HG02588 (cell line): ENCODE data around the gene TBC1D26.
"Not testable (repeated sequence)": the region's sequence is repeated elsewhere in the genome, so short reads cannot be mapped to it uniquely, and the experiment has no call there.

Source experiments
- ATAC-seq: cut with Tn5 transposase; IDR thresholded peaks from one replicate; pipeline ENCODE4 v1.9.1; 2021; ENCODE audit warnings: mild to moderate bottlenecking, moderate library complexity; ENCODE audit not compliant: unreplicated experiment

TBC1D26 gene

DNA sequence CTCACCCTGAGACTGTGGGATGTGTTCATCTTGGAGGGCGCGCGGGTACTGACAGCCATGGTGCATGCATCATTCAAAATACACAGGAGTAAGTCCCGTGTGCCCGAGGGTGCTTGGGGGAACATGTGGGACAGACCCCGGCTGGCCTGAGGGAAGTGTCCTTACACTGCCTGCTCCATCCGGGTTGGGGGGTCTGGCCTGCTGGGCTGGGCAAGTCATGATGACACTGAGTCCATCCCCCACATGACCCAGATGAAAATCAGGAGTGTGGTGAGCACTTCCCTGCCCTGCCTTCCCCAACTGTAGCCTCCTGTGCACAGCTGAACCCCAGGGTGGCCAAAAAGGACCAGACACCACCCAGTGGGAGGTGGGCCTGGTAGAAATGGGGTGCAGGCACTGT is 10.8 kb downstream of the TBC1D26 start:
- ATAC-seq: no peak

DNA sequence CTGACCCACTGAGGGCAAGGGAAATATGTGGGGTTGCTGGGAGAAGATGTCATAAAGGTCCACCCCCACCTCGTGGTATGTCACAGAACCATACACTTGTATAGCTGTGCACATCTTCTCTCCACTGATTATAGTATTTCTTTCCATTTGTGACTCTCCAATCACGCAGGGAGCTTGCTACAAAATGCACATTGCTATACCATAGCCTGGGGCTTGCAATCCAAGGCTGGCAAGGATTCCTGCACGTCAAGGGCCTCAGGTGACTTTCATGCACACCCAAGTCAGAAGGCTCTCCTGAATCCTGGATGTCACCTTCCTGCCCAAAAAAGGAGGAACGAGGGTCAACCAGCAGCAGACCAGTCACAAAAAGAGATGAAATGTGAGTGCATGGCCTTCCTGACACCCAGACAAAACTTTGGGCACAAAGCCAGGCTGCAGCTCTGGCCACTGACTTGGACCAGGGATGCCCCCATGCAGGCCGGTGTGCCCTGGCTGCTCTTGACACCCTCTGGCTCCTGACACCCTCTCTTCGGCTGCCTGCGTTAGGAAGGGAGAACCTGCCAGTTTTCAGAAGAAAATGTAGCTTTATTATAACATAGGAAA is 12.1 kb downstream of the TBC1D26 start:
- ATAC-seq: no peak

DNA sequence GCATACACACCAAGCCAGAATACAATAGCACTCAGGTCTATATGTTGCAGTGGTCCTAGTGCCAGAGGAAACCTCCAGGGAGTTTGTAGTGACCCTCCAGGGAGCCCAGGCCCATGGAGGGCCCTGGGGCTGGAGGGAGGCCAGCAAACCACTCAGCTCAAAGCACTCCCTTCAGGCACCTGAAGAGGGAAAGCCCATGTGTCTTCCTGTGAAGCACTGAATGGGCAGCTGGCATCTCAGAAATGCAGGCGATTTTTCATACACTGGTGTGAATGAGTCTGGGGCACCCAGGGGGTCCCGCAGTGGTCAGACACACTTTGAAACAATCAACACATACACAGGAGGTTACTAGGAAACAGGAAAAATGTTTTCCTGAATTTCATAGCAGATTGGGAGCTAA is 12.8 kb downstream of the TBC1D26 start:
- ATAC-seq: no peak

GRCh38 chr17:15749403-15749802 is 17.3 kb downstream of the TBC1D26 start:
- ATAC-seq: not testable (repeated sequence)

GRCh38 chr17:15768865-15769533 is 36.9 kb downstream of the TBC1D26 start:
- ATAC-seq: not testable (repeated sequence)

- ATAC-seq: not testable (repeated sequence)
These were observed 38.6 kb downstream of the TBC1D26 start for GRCh38 chr17:15770679-15771078.

DNA sequence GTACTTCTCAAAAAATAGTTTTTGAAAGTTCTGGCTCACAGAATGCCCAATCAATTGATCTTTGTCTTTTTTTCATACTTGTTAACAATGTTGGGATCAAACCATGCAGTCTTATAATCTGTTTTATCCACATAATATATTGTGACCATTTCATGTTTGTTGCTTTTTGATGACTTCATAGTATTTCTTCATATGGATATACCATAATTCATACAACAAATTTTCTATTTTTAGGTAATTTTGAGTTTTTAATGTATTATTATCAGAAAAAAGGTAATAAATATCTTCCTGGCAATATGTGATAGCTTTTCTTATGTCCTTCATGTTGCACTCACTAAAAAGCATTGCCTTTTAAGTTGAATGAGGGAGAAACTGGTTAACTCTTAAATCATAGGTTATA is 44.8 kb downstream of the TBC1D26 start:
- no peak for ATAC-seq

- no peak for ATAC-seq
These were observed 45.2 kb downstream of the TBC1D26 start for GRCh38 chr17:15777297-15777696.

DNA sequence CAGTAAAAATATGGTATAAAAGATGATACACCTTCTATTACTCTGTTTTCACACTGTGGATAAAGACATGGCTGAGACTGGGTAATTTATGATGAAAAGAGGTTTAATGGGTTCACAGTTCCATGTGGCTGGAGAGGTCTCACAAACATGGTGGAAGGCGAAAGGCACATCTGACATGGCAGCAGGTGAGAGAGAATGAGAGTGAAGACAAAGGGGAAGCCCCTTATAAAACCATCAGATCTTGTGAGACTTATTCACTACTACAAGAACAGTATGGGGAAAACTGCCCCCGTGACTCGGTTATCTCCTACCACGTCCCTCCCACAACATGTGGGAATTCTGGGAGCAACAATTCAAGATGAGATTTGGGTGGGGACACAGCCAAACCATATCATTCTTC is 45.6 kb downstream of the TBC1D26 start:
- ATAC-seq: no peak

DNA sequence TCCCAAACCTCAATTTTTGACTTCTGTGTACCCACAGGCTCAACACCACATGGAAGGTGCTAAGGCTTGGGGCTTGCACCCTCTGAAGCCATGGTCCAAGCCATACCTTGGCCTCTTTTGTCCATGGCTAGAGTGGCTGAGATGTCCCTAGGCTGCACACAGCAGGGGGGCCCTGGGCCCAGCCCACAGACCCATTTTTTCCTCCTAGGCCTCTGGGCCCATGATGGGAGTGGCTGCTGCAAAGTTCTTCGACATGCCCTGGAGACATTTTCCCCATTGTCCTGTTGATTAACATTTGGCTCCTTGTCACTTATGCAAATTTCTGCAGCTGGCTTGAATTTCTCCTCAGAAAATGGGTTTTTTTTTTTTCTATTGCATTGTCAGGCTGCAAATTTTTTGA is 47.0 kb downstream of the TBC1D26 start:
- ATAC-seq: no peak

- no peak for ATAC-seq
These were observed 48.1 kb downstream of the TBC1D26 start for GRCh38 chr17:15780188-15780587.

GRCh38 chr17:15782866-15783265 is 50.8 kb downstream of the TBC1D26 start:
- ATAC-seq: no peak

DNA sequence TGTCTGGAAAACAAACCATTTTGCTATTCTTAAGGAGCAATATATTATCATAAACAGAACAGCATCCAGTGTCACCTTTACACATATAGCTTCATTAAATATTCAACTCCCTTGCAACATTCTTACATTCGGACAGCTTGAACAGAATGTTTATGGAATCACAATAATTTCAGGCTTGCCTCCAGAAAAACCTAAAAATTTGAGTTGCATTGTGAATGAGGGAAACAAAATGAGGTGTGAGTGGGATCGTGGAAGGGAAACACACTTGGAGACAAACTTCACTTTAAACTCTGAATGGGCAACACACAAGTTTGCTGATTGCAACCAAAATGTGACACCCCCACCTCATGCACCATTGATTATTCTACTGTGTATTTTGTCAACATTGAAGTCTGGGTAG is 51.4 kb downstream of the TBC1D26 start:
- ATAC-seq: no peak

- not testable (repeated sequence) for ATAC-seq
These were observed 52.3 kb downstream of the TBC1D26 start for GRCh38 chr17:15784351-15784750.

- ATAC-seq: not testable (repeated sequence)
These were observed 55.4 kb downstream of the TBC1D26 start for GRCh38 chr17:15787363-15788075.

DNA sequence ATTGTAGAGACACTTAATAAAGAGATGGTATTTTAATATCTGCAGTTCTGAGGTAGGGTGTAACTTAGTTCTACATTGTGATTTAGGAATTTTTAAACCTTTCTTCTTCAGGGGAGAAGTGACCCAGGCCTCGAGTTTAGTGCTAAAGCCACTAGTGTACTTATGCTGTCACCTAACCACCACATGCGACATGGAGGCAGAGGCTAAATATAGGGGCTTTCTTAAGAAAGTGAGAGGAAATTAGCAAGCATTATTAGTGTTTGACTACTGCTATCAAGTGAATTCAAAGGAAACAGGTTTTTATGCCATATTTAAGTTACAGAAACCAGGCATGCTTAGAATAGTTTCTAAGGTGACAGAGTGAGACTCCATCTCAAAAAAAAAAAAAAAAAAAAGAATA is 56.3 kb downstream of the TBC1D26 start:
- ATAC-seq: not testable (repeated sequence)
